MM.1S (cell line): ENCODE results near the gene TOX3.

Experiments
- DNase-seq: peaks from one replicate; pipeline ENCODE4 v3.0.0-alpha.2; 2015
- H2AFZ ChIP-seq: fragments of 300-600 bp; sonication (generic); 2 replicates; pipeline ENCODE4 v1.6.0; 2016; ENCODE audit warnings: antibody characterized with exemption, low read length
- H3F3A ChIP-seq: fragments of 300-600 bp; sonication (generic); 2 replicates; pipeline ENCODE4 v1.6.1; 2016; ENCODE audit warnings: mild to moderate bottlenecking, antibody characterized with exemption, low read length, moderate library complexity, mixed read lengths; ENCODE audit not compliant: insufficient read depth
- H3K27ac ChIP-seq: fragments of 300-600 bp; sonication (generic); 2 replicates; pipeline ENCODE4 v1.5.1; 2016; ENCODE audit warnings: mild to moderate bottlenecking, low read length
- H3K27me3 ChIP-seq: fragments of 300-600 bp; sonication (generic); replicated peaks from 2 replicates; pipeline ENCODE4 v1.6.0; 2016; ENCODE audit warnings: low read length; ENCODE audit not compliant: insufficient read depth
- H3K36me3 ChIP-seq: fragments of 300-600 bp; sonication (generic); replicated peaks from 2 replicates; pipeline ENCODE4 v1.6.1; 2016; ENCODE audit warnings: mild to moderate bottlenecking, low read length, mixed read lengths; ENCODE audit not compliant: insufficient read depth
- H3K4me1 ChIP-seq: fragments of 300-600 bp; sonication (generic); 2 replicates; pipeline ENCODE4 v1.6.1; 2016; ENCODE audit warnings: low read length, mixed read lengths
- H3K4me2 ChIP-seq: fragments of 300-600 bp; sonication (generic); 2 replicates; pipeline ENCODE4 v1.6.0; 2016; ENCODE audit warnings: low read depth, low read length
- H3K4me3 ChIP-seq: fragments of 300-600 bp; sonication (generic); 2 replicates; pipeline ENCODE4 v1.5.1; 2016; ENCODE audit warnings: low read length, mixed read lengths
- H3K79me2 ChIP-seq: fragments of 300-600 bp; sonication (generic); 2 replicates; pipeline ENCODE4 v1.6.1; 2016; ENCODE audit warnings: mixed run types, low read length, mixed read lengths
- H3K9ac ChIP-seq: fragments of 300-600 bp; sonication (generic); 2 replicates; pipeline ENCODE4 v1.6.1; 2016; ENCODE audit warnings: low read length, mixed read lengths
- H3K9me2 ChIP-seq: fragments of 300-600 bp; sonication (generic); replicated peaks from 2 replicates; pipeline ENCODE4 v1.6.1; 2016; ENCODE audit warnings: mild to moderate bottlenecking, low read length, mixed read lengths; ENCODE audit not compliant: insufficient read depth
- H3K9me3 ChIP-seq: fragments of 300-600 bp; sonication (generic); replicated peaks from 2 replicates; pipeline ENCODE4 v1.6.1; 2016; ENCODE audit warnings: mild to moderate bottlenecking, low read length, mixed read lengths; ENCODE audit not compliant: insufficient read depth
- H4K20me1 ChIP-seq: fragments of 300-600 bp; sonication (generic); 2 replicates; pipeline ENCODE4 v1.6.1; 2016; ENCODE audit warnings: mild to moderate bottlenecking, low read length, moderate library complexity, mixed read lengths; ENCODE audit not compliant: insufficient read depth
- EZH2 ChIP-seq: fragments of 300-600 bp; sonication (generic); optimal IDR thresholded peaks from 2 replicates; pipeline ENCODE3; 2017; ENCODE audit warnings: low read depth, mild to moderate bottlenecking, antibody characterized with exemption, low read length, mixed read lengths
- EZH2phosphoT487 ChIP-seq: fragments of 300-600 bp; sonication (generic); IDR thresholded peaks from 2 replicates; pipeline ENCODE4 v1.6.1; 2018; ENCODE audit warnings: antibody characterized with exemption, low read length
- TF ChIP-seq, protein P1 (sequence below): fragments of 300-600 bp; sonication (generic); IDR thresholded peaks from 2 replicates; pipeline ENCODE4 v1.5.1; 2016; ENCODE audit warnings: antibody characterized with exemption, low read length, mixed read lengths

Gene TOX3

GRCh38 chr16:52544703-52545102, 2.2 kb downstream of the TOX3 start:
- no peak overlapping the region for H3K4me3 ChIP-seq
- no peak for DNase-seq

GRCh38 chr16:52543654-52544053, 3.3 kb downstream of the TOX3 start:
- no peaks in the 10 kb centered on the region for H3K4me1 ChIP-seq
- H3K4me2 ChIP-seq = no peak overlapping the region
- H3K9me3 ChIP-seq = no peaks in the 10 kb centered on the region
- no peak overlapping the region for H2AFZ ChIP-seq
- DNase-seq = no peak
- H3K36me3 ChIP-seq = no peaks in the 10 kb centered on the region
- no peak overlapping the region for H3K9ac ChIP-seq
- no peaks in the 10 kb centered on the region for H3K79me2 ChIP-seq
- no peak overlapping the region for H3K27ac ChIP-seq
- TF ChIP-seq, protein P1, sequence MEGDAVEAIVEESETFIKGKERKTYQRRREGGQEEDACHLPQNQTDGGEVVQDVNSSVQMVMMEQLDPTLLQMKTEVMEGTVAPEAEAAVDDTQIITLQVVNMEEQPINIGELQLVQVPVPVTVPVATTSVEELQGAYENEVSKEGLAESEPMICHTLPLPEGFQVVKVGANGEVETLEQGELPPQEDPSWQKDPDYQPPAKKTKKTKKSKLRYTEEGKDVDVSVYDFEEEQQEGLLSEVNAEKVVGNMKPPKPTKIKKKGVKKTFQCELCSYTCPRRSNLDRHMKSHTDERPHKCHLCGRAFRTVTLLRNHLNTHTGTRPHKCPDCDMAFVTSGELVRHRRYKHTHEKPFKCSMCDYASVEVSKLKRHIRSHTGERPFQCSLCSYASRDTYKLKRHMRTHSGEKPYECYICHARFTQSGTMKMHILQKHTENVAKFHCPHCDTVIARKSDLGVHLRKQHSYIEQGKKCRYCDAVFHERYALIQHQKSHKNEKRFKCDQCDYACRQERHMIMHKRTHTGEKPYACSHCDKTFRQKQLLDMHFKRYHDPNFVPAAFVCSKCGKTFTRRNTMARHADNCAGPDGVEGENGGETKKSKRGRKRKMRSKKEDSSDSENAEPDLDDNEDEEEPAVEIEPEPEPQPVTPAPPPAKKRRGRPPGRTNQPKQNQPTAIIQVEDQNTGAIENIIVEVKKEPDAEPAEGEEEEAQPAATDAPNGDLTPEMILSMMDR = no peak
- TF ChIP-seq EZH2phosphoT487 (no peak), EZH2 (no peak)
- no peak overlapping the region for H3K4me3 ChIP-seq
- no peaks in the 10 kb centered on the region for H3K27me3 ChIP-seq
- no peaks in the 10 kb centered on the region for H3K9me2 ChIP-seq
- no peaks in the 10 kb centered on the region for H4K20me1 ChIP-seq
- no peaks in the 10 kb centered on the region for H3F3A ChIP-seq

More at GRCh38 chr16:52544703-52545102, 2.2 kb downstream of the TOX3 start:
- no peak for TF ChIP-seq EZH2phosphoT487
- TF ChIP-seq, protein P1 = no peak
- TF ChIP-seq EZH2 = no peak
- Histone ChIP-seq H3K79me2 (no peaks in the 10 kb centered on the region), H3K9ac (no peak overlapping the region), H3K9me2 (no peaks in the 10 kb centered on the region), H3K9me3 (no peaks in the 10 kb centered on the region), H3K4me1 (no peaks in the 10 kb centered on the region), H3F3A (no peaks in the 10 kb centered on the region), H3K27ac (no peak overlapping the region), H2AFZ (no peak overlapping the region), H4K20me1 (no peaks in the 10 kb centered on the region), H3K4me2 (no peak overlapping the region), H3K27me3 (no peaks in the 10 kb centered on the region), H3K36me3 (no peaks in the 10 kb centered on the region)

DNA sequence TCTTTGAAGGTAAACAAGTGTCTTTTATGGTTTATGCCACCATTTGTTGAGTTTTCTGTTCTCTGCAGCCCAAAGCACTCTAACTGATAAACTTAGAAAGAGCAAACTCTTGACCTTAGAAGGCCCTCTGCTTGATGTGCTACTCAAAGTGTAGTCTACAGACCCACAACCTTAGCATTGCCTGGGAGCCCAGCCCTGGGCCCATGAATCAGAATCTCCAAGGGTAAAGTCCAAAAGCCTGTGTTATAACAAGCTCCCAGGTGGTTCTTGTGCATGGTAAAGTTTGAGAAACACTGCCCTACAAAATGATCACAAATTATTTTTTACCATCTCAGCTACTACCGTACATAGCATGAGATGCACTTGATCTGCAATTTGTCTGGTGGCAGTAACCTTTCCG, 6.0 kb downstream of the TOX3 start:
- Histone ChIP-seq H3K79me2 (no peaks in the 10 kb centered on the region), H3K4me3 (no peak overlapping the region), H3K9ac (no peak overlapping the region), H4K20me1 (no peaks in the 10 kb centered on the region), H3K27ac (no peak overlapping the region), H3K36me3 (no peaks in the 10 kb centered on the region), H3K27me3 (no peaks in the 10 kb centered on the region), H3K9me2 (no peaks in the 10 kb centered on the region), H3K4me2 (no peak overlapping the region), H3K4me1 (no peaks in the 10 kb centered on the region), H2AFZ (no peak overlapping the region), H3K9me3 (no peaks in the 10 kb centered on the region), H3F3A (no peaks in the 10 kb centered on the region)
- TF ChIP-seq, protein P1 = no peak
- no peak for TF ChIP-seq EZH2
- no peak for TF ChIP-seq EZH2phosphoT487
- no peak for DNase-seq
